ENCODE results near the gene SPARCL1. TPM values are rescaled to one million over a fixed set of nuclear protein-coding genes. Genes with fewer than 3 reads are reported as not detected.

Gene SPARCL1
- total and polyA plus RNA-seq, 2 of the 13 experiments (the other 11 are each of a cell fraction or from before 2014, with no cell fraction given), result 0.04 TPM; not detected in 1

- DNase-seq (ENCODE audit: low spot score) (no peak), ATAC-seq (no peak), FAIRE-seq (no peak)
- in situ Hi-C loops (cut with HindIII; ENCODE audit: extremely low pct_ligation_motif_present, low pct_unique_long_range_greater_than_20kb) (no loop called here), intact Hi-C loops (cut with micrococcal nuclease; ENCODE audit: unreplicated experiment) (no loop called here)
- WGBS (ENCODE audit: low lambda C conversion rate), result 4% methylated on average over 5 of the region's 5 CpGs
- Histone ChIP-seq H3K9ac (ENCODE audit: insufficient read depth, low read depth, low read length) (no peak overlapping the region), H2AFZ (ENCODE audit: low read length) (no peak overlapping the region), H3K4me1 (ENCODE audit: insufficient read depth, low read length) (no peaks in the 10 kb centered on the region), H3K27me3 (ENCODE audit: control insufficient read depth in 1 of 2, insufficient read depth in 2 of 2, low read length in 2 of 2) (peaks cover 0 to 3% of the 10 kb centered on the region in 2 experiments; a peak in 1 of 5 replicates), H3K4me3 (replicated peaks in 1 of 3; ENCODE audit: insufficient read depth in 1 of 3, low read depth in 2 of 3, low read length in 3 of 3) (no peak overlapping the region), H3K4me2 (ENCODE audit: low read depth, low read length) (no peak overlapping the region), H3K9me3 (ENCODE audit: low read length) (no peaks in the 10 kb centered on the region), H3K27ac (ENCODE audit: extremely low read length, insufficient read depth, low read length) (no peak overlapping the region), H3K36me3 (replicated peaks in 1 of 2; ENCODE audit: control insufficient read depth in 1 of 2, insufficient read depth in 2 of 2, low read length in 2 of 2) (no peaks in the 10 kb centered on the region), H3K79me2 (ENCODE audit: insufficient read depth, low read length) (no peaks in the 10 kb centered on the region), H4K20me1 (ENCODE audit: insufficient read depth, low read length) (no peaks in the 10 kb centered on the region)
- no TSS peak for BruUV-seq (replicated peaks)
- POLR2A ChIA-PET, result no interaction called here
- TF ChIP-seq PBX2 (CRISPR knock-in tag; IDR thresholded peaks at IDR 0.05), result no peak
- no peak for TF ChIP-seq ZNF276 (CRISPR knock-in tag; IDR thresholded peaks at IDR 0.05; ENCODE audit: low read depth)
- TF ChIP-seq REL (CRISPR knock-in tag; conservative IDR thresholded peaks at IDR 0.05), result no peak
- CTCF ChIA-PET (ENCODE audit: low intra/inter-chr PET ratio, low total read pairs), result no interaction called here
Observed at GRCh38 chr4:87570290-87570805, 41.2 kb upstream of the SPARCL1 start.

DNA sequence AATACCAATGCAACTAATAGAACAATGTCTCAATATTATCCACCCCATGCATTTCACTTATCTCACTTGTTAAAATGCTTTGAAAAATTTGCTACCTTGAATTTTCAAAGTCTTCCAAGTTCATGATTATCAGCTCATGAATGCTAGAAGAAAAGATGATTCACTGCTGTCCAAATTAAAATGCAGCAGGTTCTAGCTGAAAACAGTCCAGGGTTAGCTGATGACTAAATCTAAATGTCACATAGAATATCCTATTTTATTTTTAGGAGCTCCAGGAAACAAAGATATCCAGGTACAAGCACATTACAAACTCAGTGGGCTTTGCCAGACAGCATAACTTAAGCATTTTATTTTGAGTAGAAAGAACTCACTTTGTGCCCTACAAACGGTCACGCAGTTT lies 38.0 kb upstream of the SPARCL1 start:
- in situ Hi-C loops (cut with HindIII; ENCODE audit: extremely low pct_ligation_motif_present, low pct_unique_long_range_greater_than_20kb) (no loop called here), intact Hi-C loops (cut with micrococcal nuclease; ENCODE audit: unreplicated experiment) (no loop called here)
- H2AFZ ChIP-seq (ENCODE audit: low read length), result no peak overlapping the region
- DNase-seq (ENCODE audit: low spot score), result no peak
- H3K36me3 ChIP-seq (replicated peaks in 1 of 2; ENCODE audit: control insufficient read depth in 1 of 2, insufficient read depth in 2 of 2, low read length in 2 of 2), result no peaks in the 10 kb centered on the region
- peaks cover 0 to 3% of the 10 kb centered on the region in 2 experiments; a peak in 1 of 5 replicates for H3K27me3 ChIP-seq (ENCODE audit: control insufficient read depth in 1 of 2, insufficient read depth in 2 of 2, low read length in 2 of 2)
- 12% methylated on average over 2 of the region's 2 CpGs for WGBS (ENCODE audit: low lambda C conversion rate)
- POLR2A ChIA-PET, result no interaction called here
- CTCF ChIA-PET (ENCODE audit: low intra/inter-chr PET ratio, low total read pairs), result no interaction called here
- no peaks in the 10 kb centered on the region for H3K4me1 ChIP-seq (ENCODE audit: insufficient read depth, low read length)
- H3K9me3 ChIP-seq (ENCODE audit: low read length), result no peaks in the 10 kb centered on the region
- no peaks in the 10 kb centered on the region for H3K79me2 ChIP-seq (ENCODE audit: insufficient read depth, low read length)
- BruUV-seq (replicated peaks), result no TSS peak
- no peak overlapping the region for H3K9ac ChIP-seq (ENCODE audit: insufficient read depth, low read depth, low read length)
- no peak for FAIRE-seq
- no peaks in the 10 kb centered on the region for H4K20me1 ChIP-seq (ENCODE audit: insufficient read depth, low read length)
- no peak overlapping the region for H3K4me2 ChIP-seq (ENCODE audit: low read depth, low read length)
- no peak overlapping the region for H3K4me3 ChIP-seq (replicated peaks in 1 of 3; ENCODE audit: insufficient read depth in 1 of 3, low read depth in 2 of 3, low read length in 3 of 3)
- ATAC-seq, result no peak
- H3K27ac ChIP-seq (ENCODE audit: extremely low read length, insufficient read depth, low read length), result no peak overlapping the region
- no peak for TF ChIP-seq FOXO4 (CRISPR knock-in tag; conservative IDR thresholded peaks at IDR 0.05)
- no peak for TF ChIP-seq RARG (CRISPR knock-in tag; IDR thresholded peaks at IDR 0.05; ENCODE audit: low read depth)
